Neural cell (in vitro differentiated cells): ENCODE results near the gene XKRX. TPM values are rescaled to one million over a fixed set of nuclear protein-coding genes. Genes with fewer than 3 reads are reported as not detected.

ENCODE experiments used
- H2AFZ ChIP-seq: fragments of 200-600, 300-800 bp; sonication (generic), shearing (Covaris generic); 2 replicates; pipeline ENCODE4 v1.6.0; 2014; ENCODE audit warnings: low read depth, mild to moderate bottlenecking, antibody characterized with exemption, low read length, moderate library complexity
- H3F3A ChIP-seq: fragments of 200-600 bp; shearing (Covaris generic); 2 replicates; pipeline ENCODE4 v1.6.1; 2016; ENCODE audit warnings: mild to moderate bottlenecking, moderate library complexity, mixed read lengths, antibody characterized with exemption, low read length; ENCODE audit not compliant: insufficient read depth, poor library complexity, severe bottlenecking
- H3K27ac ChIP-seq: fragments of 200-600, 300-800 bp; sonication (generic), shearing (Covaris generic); 2 replicates; pipeline ENCODE4 v1.5.1; 2014; ENCODE audit warnings: mild to moderate bottlenecking, low read length, moderate library complexity
- H3K27me3 ChIP-seq: fragments of 300-800, 200-600 bp; sonication (generic), shearing (Covaris generic); 2 replicates; pipeline ENCODE4 v1.6.0; 2014; ENCODE audit warnings: mild to moderate bottlenecking, low read depth, low read length, moderate library complexity; ENCODE audit not compliant: insufficient read depth
- H3K36me3 ChIP-seq: fragments of 300-800, 200-600 bp; sonication (generic), shearing (Covaris generic); 2 replicates; pipeline ENCODE4 v1.5.1; 2014; ENCODE audit warnings: mild to moderate bottlenecking, antibody characterized with exemption, low read length, moderate library complexity; ENCODE audit not compliant: insufficient read depth
- H3K4me2 ChIP-seq: fragments of 300-800, 200-600 bp; sonication (generic), shearing (Covaris generic); 2 replicates; pipeline ENCODE4 v1.6.0; 2014; ENCODE audit warnings: mild to moderate bottlenecking, low read length
- H3K4me3 ChIP-seq: fragments of 300-800, 200-600 bp; sonication (generic), shearing (Covaris generic); 2 replicates; pipeline ENCODE4 v1.5.1; 2014; ENCODE audit warnings: mild to moderate bottlenecking, low read length, moderate library complexity
- H3K79me2 ChIP-seq: fragments of 200-600 bp; shearing (Covaris generic); replicated peaks from 2 replicates; pipeline ENCODE4 v1.6.0; 2014; ENCODE audit warnings: mild to moderate bottlenecking, low read length, moderate library complexity; ENCODE audit not compliant: insufficient read depth
- H3K9ac ChIP-seq: fragments of 300-800, 200-600 bp; sonication (generic), shearing (Covaris generic); 2 replicates; pipeline ENCODE4 v1.6.1; 2016; ENCODE audit warnings: mild to moderate bottlenecking, low read length, mixed read lengths
- H3K9me2 ChIP-seq: fragments of 200-600 bp; shearing (Covaris generic); 2 replicates; pipeline ENCODE4 v1.6.1; 2016; ENCODE audit warnings: mild to moderate bottlenecking, low read length, mixed read lengths; ENCODE audit not compliant: insufficient read depth
- H3K9me3 ChIP-seq: fragments of 200-600, 300-800 bp; sonication (generic), shearing (Covaris generic); 2 replicates; pipeline ENCODE4 v1.6.1; 2016; ENCODE audit warnings: mild to moderate bottlenecking, mixed run types, low read length, moderate library complexity, mixed read lengths
- H4K20me1 ChIP-seq: fragments of 200-600 bp; shearing (Covaris generic); 2 replicates; pipeline ENCODE4 v1.6.1; 2016; ENCODE audit warnings: mild to moderate bottlenecking, mixed run types; ENCODE audit not compliant: insufficient read depth
- EP300 ChIP-seq: fragments of 450-650 bp; conservative IDR thresholded peaks from 2 replicates; pipeline ENCODE4 v1.6.1; 2014; ENCODE audit warnings: antibody characterized with exemption, mild to moderate bottlenecking, moderate library complexity; ENCODE audit not compliant: poor library complexity, severe bottlenecking
- EZH2 ChIP-seq: fragments of 200-600, 300-800 bp; shearing (Covaris generic), sonication (generic); IDR thresholded peaks from 2 replicates; pipeline ENCODE4 v1.6.1; 2014; ENCODE audit warnings: antibody characterized with exemption, low read length, borderline replicate concordance, mild to moderate bottlenecking; ENCODE audit not compliant: insufficient read depth, poor library complexity, severe bottlenecking
- MXI1 ChIP-seq: fragments of 450-650 bp; conservative IDR thresholded peaks from 2 replicates; pipeline ENCODE4 v1.6.1; 2014; ENCODE audit warnings: antibody characterized with exemption, mild to moderate bottlenecking; ENCODE audit not compliant: poor library complexity, severe bottlenecking
- POLR2AphosphoS5 ChIP-seq: IDR thresholded peaks from 2 replicates; pipeline ENCODE4 v1.6.1; 2012
- RAD21 ChIP-seq: fragments of 450-650 bp; conservative IDR thresholded peaks from 2 replicates; pipeline ENCODE4 v1.6.1; 2014; ENCODE audit warnings: antibody characterized with exemption, mild to moderate bottlenecking, moderate library complexity
- SMC3 ChIP-seq: fragments of 450-650 bp; conservative IDR thresholded peaks from 2 replicates; pipeline ENCODE4 v1.6.1; 2014; ENCODE audit warnings: antibody characterized with exemption, mild to moderate bottlenecking, moderate library complexity; ENCODE audit not compliant: poor library complexity
- TAF1 ChIP-seq: IDR thresholded peaks from 2 replicates; pipeline ENCODE4 v1.6.1; 2012; ENCODE audit warnings: low read depth
- polyA plus RNA-seq: library from polyadenylated mRNA; depleted of rRNA; stranded (reverse); fragments of >200 nt; gene quantifications from 2 replicates; pipeline ENCODE4 v1.2.3, GENCODE V29; 2014
- TF ChIP-seq, protein P1 (sequence below): fragments of 450-650 bp; IDR thresholded peaks from 2 replicates; pipeline ENCODE4 v1.5.1; 2014; ENCODE audit warnings: antibody characterized with exemption, mild to moderate bottlenecking, moderate library complexity; ENCODE audit not compliant: poor library complexity, severe bottlenecking
- TF ChIP-seq, protein P2 (sequence below): IDR thresholded peaks from 2 replicates; pipeline ENCODE4 v1.6.1; 2012; ENCODE audit warnings: borderline replicate concordance

Gene XKRX
- polyA plus RNA-seq, 1 donor from 2014 or later = not detected

DNA sequence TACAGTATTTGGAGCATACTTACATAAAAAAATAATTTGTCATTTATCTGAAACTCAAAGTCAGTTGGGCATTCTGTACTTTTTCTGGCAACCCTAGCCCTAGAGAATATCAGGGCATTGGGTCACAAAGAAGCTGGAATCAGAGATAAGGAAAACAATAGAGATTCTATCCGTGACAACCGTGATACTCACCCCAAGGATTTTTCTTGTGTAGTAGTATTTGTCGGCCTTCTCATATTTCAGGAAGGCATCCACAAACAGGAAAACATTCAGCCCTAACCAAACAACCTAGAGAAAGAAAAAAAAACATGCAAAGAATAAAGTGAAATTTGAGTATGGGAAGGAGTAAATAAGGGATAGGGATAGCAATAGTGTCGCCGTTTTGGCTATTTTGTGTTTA is 58.2 kb downstream of the XKRX start:
- Histone ChIP-seq H3K79me2 (no peaks in the 10 kb centered on the region), H4K20me1 (no peaks in the 10 kb centered on the region), H2AFZ (no peak overlapping the region), H3K27me3 (no peaks in the 10 kb centered on the region), H3K27ac (no peak overlapping the region), H3K9me3 (no peaks in the 10 kb centered on the region), H3F3A (no peaks in the 10 kb centered on the region), H3K36me3 (no peaks in the 10 kb centered on the region), H3K4me3 (no peak overlapping the region), H3K9me2 (no peaks in the 10 kb centered on the region), H3K4me2 (no peak overlapping the region), H3K9ac (no peak overlapping the region)
- no peak for TF ChIP-seq EP300
- no peak for TF ChIP-seq TAF1
- TF ChIP-seq EZH2 = no peak
- no peak for TF ChIP-seq POLR2AphosphoS5
- no peak for TF ChIP-seq RAD21
- TF ChIP-seq, protein P1, sequence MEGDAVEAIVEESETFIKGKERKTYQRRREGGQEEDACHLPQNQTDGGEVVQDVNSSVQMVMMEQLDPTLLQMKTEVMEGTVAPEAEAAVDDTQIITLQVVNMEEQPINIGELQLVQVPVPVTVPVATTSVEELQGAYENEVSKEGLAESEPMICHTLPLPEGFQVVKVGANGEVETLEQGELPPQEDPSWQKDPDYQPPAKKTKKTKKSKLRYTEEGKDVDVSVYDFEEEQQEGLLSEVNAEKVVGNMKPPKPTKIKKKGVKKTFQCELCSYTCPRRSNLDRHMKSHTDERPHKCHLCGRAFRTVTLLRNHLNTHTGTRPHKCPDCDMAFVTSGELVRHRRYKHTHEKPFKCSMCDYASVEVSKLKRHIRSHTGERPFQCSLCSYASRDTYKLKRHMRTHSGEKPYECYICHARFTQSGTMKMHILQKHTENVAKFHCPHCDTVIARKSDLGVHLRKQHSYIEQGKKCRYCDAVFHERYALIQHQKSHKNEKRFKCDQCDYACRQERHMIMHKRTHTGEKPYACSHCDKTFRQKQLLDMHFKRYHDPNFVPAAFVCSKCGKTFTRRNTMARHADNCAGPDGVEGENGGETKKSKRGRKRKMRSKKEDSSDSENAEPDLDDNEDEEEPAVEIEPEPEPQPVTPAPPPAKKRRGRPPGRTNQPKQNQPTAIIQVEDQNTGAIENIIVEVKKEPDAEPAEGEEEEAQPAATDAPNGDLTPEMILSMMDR = no peak
- TF ChIP-seq, protein P2, sequence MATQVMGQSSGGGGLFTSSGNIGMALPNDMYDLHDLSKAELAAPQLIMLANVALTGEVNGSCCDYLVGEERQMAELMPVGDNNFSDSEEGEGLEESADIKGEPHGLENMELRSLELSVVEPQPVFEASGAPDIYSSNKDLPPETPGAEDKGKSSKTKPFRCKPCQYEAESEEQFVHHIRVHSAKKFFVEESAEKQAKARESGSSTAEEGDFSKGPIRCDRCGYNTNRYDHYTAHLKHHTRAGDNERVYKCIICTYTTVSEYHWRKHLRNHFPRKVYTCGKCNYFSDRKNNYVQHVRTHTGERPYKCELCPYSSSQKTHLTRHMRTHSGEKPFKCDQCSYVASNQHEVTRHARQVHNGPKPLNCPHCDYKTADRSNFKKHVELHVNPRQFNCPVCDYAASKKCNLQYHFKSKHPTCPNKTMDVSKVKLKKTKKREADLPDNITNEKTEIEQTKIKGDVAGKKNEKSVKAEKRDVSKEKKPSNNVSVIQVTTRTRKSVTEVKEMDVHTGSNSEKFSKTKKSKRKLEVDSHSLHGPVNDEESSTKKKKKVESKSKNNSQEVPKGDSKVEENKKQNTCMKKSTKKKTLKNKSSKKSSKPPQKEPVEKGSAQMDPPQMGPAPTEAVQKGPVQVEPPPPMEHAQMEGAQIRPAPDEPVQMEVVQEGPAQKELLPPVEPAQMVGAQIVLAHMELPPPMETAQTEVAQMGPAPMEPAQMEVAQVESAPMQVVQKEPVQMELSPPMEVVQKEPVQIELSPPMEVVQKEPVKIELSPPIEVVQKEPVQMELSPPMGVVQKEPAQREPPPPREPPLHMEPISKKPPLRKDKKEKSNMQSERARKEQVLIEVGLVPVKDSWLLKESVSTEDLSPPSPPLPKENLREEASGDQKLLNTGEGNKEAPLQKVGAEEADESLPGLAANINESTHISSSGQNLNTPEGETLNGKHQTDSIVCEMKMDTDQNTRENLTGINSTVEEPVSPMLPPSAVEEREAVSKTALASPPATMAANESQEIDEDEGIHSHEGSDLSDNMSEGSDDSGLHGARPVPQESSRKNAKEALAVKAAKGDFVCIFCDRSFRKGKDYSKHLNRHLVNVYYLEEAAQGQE = no peak

DNA sequence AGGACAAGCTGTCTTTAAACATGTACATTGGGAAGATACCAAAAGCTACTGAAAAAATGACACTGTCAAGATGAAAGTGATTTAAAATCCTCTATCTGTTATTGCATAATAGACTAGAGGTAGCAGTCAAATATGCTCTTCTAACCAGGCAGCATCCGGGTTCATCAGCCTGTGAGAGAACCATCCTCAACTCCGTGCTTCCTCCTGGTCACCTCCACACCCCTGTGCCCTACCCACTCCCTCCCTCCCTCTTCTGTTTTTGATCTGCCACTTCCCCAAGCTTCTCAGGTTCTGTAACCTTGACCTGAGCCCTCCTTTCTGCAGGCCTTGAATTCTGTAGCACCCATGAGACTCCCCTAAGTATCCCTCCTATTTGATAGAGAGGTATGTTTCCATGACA is 60.4 kb downstream of the XKRX start:
- no peak for TF ChIP-seq EZH2
- no peak for TF ChIP-seq SMC3
- TF ChIP-seq, protein P2 = no peak
- no peak for TF ChIP-seq TAF1
- TF ChIP-seq, protein P1 = no peak
- TF ChIP-seq RAD21 = no peak
- no peak for TF ChIP-seq EP300
- TF ChIP-seq MXI1 = no peak
- TF ChIP-seq POLR2AphosphoS5 = no peak
- no peaks in the 10 kb centered on the region for H3K27me3 ChIP-seq
- no peaks in the 10 kb centered on the region for H3F3A ChIP-seq

More for the DNA sequence above, 60.4 kb downstream of the XKRX start:
- Histone ChIP-seq H2AFZ (no peak overlapping the region), H3K9me3 (no peaks in the 10 kb centered on the region), H3K79me2 (no peaks in the 10 kb centered on the region), H3K9me2 (no peaks in the 10 kb centered on the region), H3K4me2 (no peak overlapping the region), H3K27ac (no peak overlapping the region), H4K20me1 (no peaks in the 10 kb centered on the region), H3K4me3 (no peak overlapping the region), H3K9ac (no peak overlapping the region), H3K36me3 (no peaks in the 10 kb centered on the region)
